ENCODE data around the gene ACTR5. TPM values are rescaled to one million over a fixed set of nuclear protein-coding genes. Genes with fewer than 3 reads are reported as not detected.

Gene ACTR5
- total RNA-seq: 1 to 10 TPM; 8.3 to 9.4 TPM

DNA sequence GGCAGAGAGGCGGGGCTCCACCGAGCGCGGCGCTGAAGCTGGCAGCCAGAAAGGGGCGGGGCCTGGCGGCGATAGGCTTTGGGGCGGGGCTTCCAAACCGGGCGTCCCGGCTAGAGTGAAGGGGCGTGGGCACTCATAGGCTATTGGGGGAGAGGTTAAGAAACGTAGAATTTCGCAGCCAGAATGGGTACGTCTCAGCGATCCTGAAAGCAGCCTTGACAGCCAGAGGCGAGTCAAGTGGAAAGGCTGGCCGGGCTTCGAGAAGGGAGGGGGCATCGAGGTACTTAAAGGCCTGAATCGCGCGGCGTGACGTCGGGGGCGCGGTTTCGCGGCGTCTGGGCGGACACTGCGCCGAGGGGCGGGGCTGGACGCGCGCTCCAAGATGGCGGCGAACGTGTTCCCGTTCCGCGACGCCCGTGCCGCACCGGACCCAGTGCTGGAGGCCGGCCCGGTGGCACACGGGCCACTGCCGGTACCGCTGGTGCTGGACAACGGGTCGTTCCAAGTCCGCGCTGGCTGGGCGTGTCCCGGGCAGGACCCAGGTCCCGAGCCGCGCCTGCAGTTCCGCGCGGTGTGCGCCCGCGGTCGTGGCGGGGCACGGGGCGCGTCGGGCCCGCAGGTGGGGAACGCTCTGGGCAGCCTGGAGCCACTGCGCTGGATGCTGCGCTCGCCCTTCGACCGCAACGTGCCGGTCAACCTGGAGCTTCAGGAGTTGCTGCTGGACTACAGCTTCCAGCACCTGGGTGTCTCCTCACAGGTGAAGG is at the start of gene ACTR5:
ACTR5 (plus strand) TSS at position 364 of the 764 bp plus-strand sequence; CDS start at position 383, 19 bp downstream.
- DNase-seq: peak; percentile 97
- Mint-ChIP-seq H3K4me1 (ENCODE audit: low read depth) (peaks cover 15% of the 10 kb centered on the region), H3K4me3 (peak within 1 kb of the TSS; percentile 97), H3K9me3 (no peaks in the 10 kb centered on the region), H3K27ac (peak within 1 kb of the TSS; percentile 93), H3K36me3 (ENCODE audit: low read depth) (peaks cover 8% of the 10 kb centered on the region), H3K27me3 (ENCODE audit: low read depth) (no peaks in the 10 kb centered on the region)
- intact Hi-C loops (cut with micrococcal nuclease): loop anchor here (1.0 to 10.0 kb wide), 7 partner anchors 17 to 303 kb away; partner anchors contain the start of genes DHX35 and FAM83D
- CTCF ChIA-PET: interaction anchor here (1.0 to 8.1 kb wide), 6 partner anchors 17 to 301 kb away, joined by 3 to 71 read pairs (median 12); no protein-coding TSS in a partner anchor

DNA sequence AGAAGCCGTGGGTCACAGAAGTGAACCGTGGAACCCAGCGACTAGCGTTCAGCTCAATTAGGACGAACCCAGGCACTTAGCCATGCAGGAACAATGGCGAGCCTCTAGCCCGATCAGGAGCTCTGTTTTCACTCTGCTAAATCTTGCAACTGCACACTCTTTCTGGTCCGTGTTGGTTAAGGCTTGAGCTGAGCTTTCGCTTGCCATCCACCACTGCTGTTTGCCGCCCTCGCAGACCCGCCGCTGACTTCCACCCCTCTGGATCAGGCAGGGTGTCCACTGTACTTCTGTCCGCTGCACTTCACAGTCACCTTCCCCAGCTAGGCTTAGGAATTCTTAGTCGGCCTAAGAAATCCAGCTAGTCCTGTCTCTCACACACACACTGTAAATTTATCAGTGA is 49.7 kb upstream of the ACTR5 start:
- no peaks in the 10 kb centered on the region for H3K36me3 Mint-ChIP-seq (ENCODE audit: low read depth)
- DNase-seq: no peak
- no peak overlapping the region for H3K4me3 Mint-ChIP-seq
- intact Hi-C loops (cut with micrococcal nuclease): no loop called here
- CTCF ChIA-PET: interaction anchor here (0.6 kb wide), 1 partner anchor 208 kb away, joined by 7 read pairs; no protein-coding TSS in a partner anchor
- no peaks in the 10 kb centered on the region for H3K4me1 Mint-ChIP-seq (ENCODE audit: low read depth)
- H3K27me3 Mint-ChIP-seq (ENCODE audit: low read depth): peaks cover 25% of the 10 kb centered on the region
- H3K9me3 Mint-ChIP-seq: no peaks in the 10 kb centered on the region
- no peak overlapping the region for H3K27ac Mint-ChIP-seq

DNA sequence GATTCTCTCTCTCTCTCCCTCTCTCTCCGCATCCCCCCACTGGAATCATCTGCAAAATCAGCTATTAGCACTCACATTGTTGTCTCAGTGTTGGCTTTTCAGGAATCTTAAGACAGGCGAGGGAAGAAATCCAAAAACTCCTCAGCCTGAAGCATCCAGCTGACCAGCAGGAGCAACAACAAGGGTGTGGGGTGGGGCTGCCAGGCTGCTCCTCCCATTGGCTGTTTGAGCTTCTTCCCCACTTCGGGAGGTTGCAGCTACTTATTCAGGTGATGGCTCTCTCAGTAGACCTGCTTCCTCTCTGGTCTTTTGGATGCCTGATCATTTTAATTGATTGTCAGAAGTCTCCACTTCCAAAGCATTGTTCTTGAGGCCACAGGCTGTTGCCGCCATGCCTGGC is 48.1 kb upstream of the ACTR5 start:
- CTCF ChIA-PET: no interaction called here
- H3K4me3 Mint-ChIP-seq: no peak overlapping the region
- no peaks in the 10 kb centered on the region for H3K36me3 Mint-ChIP-seq (ENCODE audit: low read depth)
- no peaks in the 10 kb centered on the region for H3K9me3 Mint-ChIP-seq
- no peaks in the 10 kb centered on the region for H3K4me1 Mint-ChIP-seq (ENCODE audit: low read depth)
- no peak overlapping the region for H3K27ac Mint-ChIP-seq
- intact Hi-C loops (cut with micrococcal nuclease): no loop called here
- H3K27me3 Mint-ChIP-seq (ENCODE audit: low read depth): peaks cover 21% of the 10 kb centered on the region
- DNase-seq: no peak

DNA sequence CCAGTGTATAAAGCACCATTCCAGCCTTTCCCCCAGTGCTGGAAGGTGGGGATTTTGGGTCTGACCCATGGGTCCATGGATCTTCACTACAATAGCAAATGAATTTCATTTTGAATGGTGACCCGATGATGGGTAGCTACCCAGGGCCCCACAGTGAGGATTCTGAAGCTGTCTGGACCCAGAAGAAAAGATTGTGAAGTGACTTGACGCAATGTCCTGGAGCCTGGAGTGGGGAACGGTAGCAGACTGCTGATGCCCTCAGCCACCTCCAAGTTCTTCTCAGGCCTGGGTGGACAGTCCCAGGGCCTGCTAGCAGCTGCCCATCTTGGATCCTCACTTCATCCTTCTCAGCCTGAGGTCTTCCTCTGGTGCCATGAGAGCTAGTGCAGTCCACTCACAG is 47.3 kb upstream of the ACTR5 start:
- Mint-ChIP-seq H3K4me3 (no peak overlapping the region), H3K36me3 (ENCODE audit: low read depth) (no peaks in the 10 kb centered on the region), H3K27me3 (ENCODE audit: low read depth) (peaks cover 18% of the 10 kb centered on the region), H3K9me3 (no peaks in the 10 kb centered on the region), H3K4me1 (ENCODE audit: low read depth) (no peaks in the 10 kb centered on the region), H3K27ac (no peak overlapping the region)
- CTCF ChIA-PET: no interaction called here
- no peak for DNase-seq
- intact Hi-C loops (cut with micrococcal nuclease): no loop called here

DNA sequence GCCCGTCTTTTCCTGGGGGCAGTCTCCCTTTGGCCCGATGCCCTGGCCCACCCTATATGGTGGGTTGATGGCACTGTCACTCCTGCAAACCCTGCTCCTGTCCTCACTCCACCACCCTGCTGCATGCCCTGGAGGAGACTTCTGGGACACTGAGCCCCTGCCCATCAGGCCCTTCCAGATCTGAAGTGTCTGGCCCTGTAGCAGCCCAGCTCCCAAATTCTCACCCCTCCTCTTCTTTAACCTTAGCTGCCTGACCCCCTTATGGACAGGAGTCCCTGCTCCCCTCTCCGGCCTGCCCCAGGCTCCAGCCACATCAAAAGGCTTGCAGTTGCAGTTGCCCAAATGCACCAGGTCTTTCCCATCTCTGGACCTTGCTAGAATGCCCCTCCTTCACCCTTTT is 44.7 kb upstream of the ACTR5 start:
- no peaks in the 10 kb centered on the region for H3K4me1 Mint-ChIP-seq (ENCODE audit: low read depth)
- no peaks in the 10 kb centered on the region for H3K9me3 Mint-ChIP-seq
- no peaks in the 10 kb centered on the region for H3K36me3 Mint-ChIP-seq (ENCODE audit: low read depth)
- H3K4me3 Mint-ChIP-seq: no peak overlapping the region
- no peak overlapping the region for H3K27ac Mint-ChIP-seq
- intact Hi-C loops (cut with micrococcal nuclease): no loop called here
- peaks cover 20% of the 10 kb centered on the region for H3K27me3 Mint-ChIP-seq (ENCODE audit: low read depth)
- CTCF ChIA-PET: no interaction called here
- no peak for DNase-seq

DNA sequence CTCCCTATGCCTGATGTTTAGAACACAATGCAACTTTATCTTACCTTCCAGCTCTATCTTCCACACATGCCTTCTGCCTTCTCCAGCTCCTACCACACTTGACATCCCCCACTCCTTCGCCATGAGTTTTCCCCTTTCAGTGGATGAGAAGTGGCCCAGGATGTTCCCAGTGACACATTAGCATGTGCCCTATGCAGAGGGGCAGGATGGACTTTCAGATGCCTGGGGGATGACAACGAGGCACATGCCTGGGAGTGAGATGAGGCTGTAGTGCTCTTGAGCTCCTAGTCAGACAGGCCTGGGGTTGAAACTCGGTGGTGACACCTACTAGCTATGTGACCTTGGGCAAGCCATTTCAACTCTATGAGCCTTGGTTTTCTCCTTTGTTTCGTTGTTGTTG is 44.1 kb upstream of the ACTR5 start:
- no peak for DNase-seq
- intact Hi-C loops (cut with micrococcal nuclease): no loop called here
- no peaks in the 10 kb centered on the region for H3K9me3 Mint-ChIP-seq
- H3K36me3 Mint-ChIP-seq (ENCODE audit: low read depth): no peaks in the 10 kb centered on the region
- H3K4me1 Mint-ChIP-seq (ENCODE audit: low read depth): no peaks in the 10 kb centered on the region
- H3K27ac Mint-ChIP-seq: no peak overlapping the region
- CTCF ChIA-PET: no interaction called here
- H3K4me3 Mint-ChIP-seq: no peak overlapping the region
- peaks cover 23% of the 10 kb centered on the region for H3K27me3 Mint-ChIP-seq (ENCODE audit: low read depth)

DNA sequence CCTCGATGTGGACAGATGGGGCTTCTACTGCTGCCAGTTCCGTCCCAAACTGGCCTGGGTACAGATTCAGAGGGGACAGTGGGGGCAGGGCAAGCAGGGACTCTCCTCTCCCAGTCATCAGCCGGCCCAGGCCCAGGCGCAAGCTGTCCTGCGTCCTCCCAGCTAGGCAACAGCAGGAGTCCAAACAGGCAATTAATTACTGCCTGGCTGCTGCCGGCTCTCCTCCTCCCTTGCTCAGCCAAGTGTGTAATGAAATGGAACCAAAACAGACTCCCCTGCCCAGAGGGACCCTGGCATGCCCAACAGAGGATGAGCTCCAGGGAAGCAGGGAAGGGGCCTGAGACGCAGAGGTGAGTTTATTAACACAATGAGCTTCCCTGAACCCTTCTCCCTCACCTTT is 41.8 kb upstream of the ACTR5 start:
- no peak for DNase-seq
- CTCF ChIA-PET: no interaction called here
- no peaks in the 10 kb centered on the region for H3K36me3 Mint-ChIP-seq (ENCODE audit: low read depth)
- no peak overlapping the region for H3K27ac Mint-ChIP-seq
- H3K4me1 Mint-ChIP-seq (ENCODE audit: low read depth): no peaks in the 10 kb centered on the region
- no peak overlapping the region for H3K4me3 Mint-ChIP-seq
- peaks cover 16% of the 10 kb centered on the region for H3K27me3 Mint-ChIP-seq (ENCODE audit: low read depth)
- intact Hi-C loops (cut with micrococcal nuclease): no loop called here
- H3K9me3 Mint-ChIP-seq: no peaks in the 10 kb centered on the region

DNA sequence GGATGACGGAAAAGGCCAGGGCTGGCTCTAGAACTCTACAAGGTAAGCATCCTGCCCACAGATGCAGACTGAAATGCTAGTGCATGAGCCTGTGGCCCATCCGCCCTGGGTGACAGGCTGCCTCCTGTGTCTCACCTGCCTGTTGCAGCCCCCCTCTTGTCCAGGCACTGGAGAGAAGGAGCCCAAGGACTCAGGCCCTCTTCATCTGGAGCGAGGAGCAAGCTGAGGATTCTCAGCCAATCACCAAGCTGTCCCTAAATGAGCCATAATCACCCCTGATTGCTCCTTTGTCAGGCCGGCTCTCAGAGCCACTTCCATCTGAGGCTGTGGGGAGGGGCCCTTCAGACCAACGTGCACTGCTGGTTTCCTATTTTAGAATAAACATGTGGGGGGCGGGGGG is 34.0 kb upstream of the ACTR5 start:
- H3K27ac Mint-ChIP-seq: no peak overlapping the region
- peaks cover 36% of the 10 kb centered on the region for H3K27me3 Mint-ChIP-seq (ENCODE audit: low read depth)
- H3K9me3 Mint-ChIP-seq: no peaks in the 10 kb centered on the region
- no peak overlapping the region for H3K4me3 Mint-ChIP-seq
- CTCF ChIA-PET: interaction anchor here (0.7 kb wide), 1 partner anchor 335 kb away, joined by 3 read pairs; no protein-coding TSS in a partner anchor
- H3K4me1 Mint-ChIP-seq (ENCODE audit: low read depth): no peaks in the 10 kb centered on the region
- no peaks in the 10 kb centered on the region for H3K36me3 Mint-ChIP-seq (ENCODE audit: low read depth)
- intact Hi-C loops (cut with micrococcal nuclease): no loop called here
- no peak for DNase-seq

DNA sequence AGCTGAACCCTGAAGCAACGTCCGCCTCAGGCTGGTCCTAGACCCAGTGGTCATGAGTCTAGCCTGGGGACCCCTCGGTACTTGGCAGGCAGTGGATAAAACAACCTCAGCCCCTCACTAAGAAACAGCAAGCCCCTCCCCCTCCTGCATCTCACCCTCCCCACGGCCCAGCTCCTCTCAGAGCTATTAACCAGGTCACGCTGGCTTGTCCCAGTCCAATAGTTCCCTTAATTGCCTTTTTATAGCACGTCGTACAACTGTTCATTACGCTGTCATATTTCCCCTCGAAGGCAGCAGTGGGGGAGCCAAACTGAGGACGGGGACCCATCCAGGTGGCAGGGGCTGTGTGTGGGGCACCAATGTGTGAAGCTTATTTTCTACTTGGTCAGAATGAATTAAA is 32.6 kb upstream of the ACTR5 start:
- H3K9me3 Mint-ChIP-seq: no peaks in the 10 kb centered on the region
- CTCF ChIA-PET: no interaction called here
- H3K36me3 Mint-ChIP-seq (ENCODE audit: low read depth): no peaks in the 10 kb centered on the region
- intact Hi-C loops (cut with micrococcal nuclease): no loop called here
- H3K27ac Mint-ChIP-seq: no peak overlapping the region
- peaks cover 45% of the 10 kb centered on the region for H3K27me3 Mint-ChIP-seq (ENCODE audit: low read depth)
- DNase-seq: no peak
- no peaks in the 10 kb centered on the region for H3K4me1 Mint-ChIP-seq (ENCODE audit: low read depth)
- no peak overlapping the region for H3K4me3 Mint-ChIP-seq

DNA sequence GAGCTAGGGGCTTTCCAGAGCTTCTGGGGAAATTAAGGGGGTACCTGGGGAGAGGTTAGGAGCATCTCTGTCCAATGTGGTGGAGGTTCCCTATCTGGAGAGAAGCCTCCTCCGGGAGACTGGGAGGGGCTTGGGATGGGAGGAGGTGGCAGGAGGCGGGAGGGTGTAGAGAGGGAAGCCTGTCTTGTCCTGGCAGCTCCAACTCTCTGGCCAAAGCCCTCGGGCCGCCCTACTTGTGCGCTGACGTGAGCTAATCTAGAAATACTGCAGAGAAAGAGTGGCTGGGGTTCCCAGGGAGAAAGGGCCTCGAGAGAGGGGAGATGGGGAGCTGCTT is 25.6 kb upstream of the ACTR5 start:
- no peak overlapping the region for H3K27ac Mint-ChIP-seq
- H3K36me3 Mint-ChIP-seq (ENCODE audit: low read depth): no peaks in the 10 kb centered on the region
- intact Hi-C loops (cut with micrococcal nuclease): no loop called here
- no peak for DNase-seq
- H3K4me3 Mint-ChIP-seq: no peak overlapping the region
- H3K9me3 Mint-ChIP-seq: no peaks in the 10 kb centered on the region
- CTCF ChIA-PET: interaction anchor here (0.6 to 1.5 kb wide), 4 partner anchors 10 to 170 kb away, joined by 3 to 4 read pairs (median 3); no protein-coding TSS in a partner anchor
- peaks cover 31% of the 10 kb centered on the region for H3K4me1 Mint-ChIP-seq (ENCODE audit: low read depth)
- H3K27me3 Mint-ChIP-seq (ENCODE audit: low read depth): peaks cover 80% of the 10 kb centered on the region

DNA sequence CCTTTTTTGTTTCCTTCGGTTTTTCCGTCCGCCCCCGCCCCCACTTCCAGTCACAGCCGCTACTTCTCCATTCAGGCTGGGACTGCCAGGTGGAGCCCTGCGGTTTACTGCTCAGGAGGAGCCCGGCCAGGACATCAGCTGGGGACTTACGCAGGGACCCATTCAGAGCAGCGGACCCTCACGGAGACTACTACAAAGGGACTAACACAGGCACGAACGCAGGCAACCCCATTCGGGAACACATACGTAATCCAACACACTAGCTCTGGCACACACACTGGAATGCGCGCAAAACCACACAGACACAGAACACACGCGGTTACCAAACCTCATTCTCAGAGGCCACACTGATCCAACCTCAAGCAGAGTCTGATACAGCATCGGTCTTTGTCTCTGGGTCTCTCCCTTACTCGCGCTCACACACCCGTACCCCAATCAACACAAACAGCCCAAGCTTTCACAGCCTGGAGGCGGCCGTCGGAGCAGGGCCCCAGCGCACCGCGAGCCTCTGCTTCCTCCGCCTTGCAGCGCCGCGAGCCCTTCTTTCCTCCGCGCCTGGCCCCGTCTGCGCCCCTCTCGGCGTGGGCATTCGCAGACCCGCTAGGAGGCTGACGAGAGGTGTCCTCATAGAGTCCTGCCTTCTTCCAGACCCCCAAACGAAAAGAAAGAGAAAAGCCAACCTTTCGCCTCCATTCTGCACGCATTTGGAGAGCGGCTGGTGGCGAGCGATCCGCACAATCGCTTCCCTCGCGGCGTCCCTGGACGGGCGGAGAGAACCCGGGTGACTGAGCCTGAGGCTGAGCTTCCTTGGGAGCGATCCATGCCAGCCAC is 25.0 kb upstream of the ACTR5 start:
- CTCF ChIA-PET: interaction anchor here (0.6 to 1.5 kb wide), 5 partner anchors 9 to 205 kb away, joined by 3 to 7 read pairs (median 3); no protein-coding TSS in a partner anchor
- Mint-ChIP-seq H3K4me1 (ENCODE audit: low read depth) (peaks cover 37% of the 10 kb centered on the region), H3K36me3 (ENCODE audit: low read depth) (no peaks in the 10 kb centered on the region), H3K9me3 (no peaks in the 10 kb centered on the region), H3K4me3 (peak overlapping the region; percentile 30), H3K27ac (no peak overlapping the region), H3K27me3 (ENCODE audit: low read depth) (peaks cover 80% of the 10 kb centered on the region)
- no peak for DNase-seq
- intact Hi-C loops (cut with micrococcal nuclease): no loop called here

DNA sequence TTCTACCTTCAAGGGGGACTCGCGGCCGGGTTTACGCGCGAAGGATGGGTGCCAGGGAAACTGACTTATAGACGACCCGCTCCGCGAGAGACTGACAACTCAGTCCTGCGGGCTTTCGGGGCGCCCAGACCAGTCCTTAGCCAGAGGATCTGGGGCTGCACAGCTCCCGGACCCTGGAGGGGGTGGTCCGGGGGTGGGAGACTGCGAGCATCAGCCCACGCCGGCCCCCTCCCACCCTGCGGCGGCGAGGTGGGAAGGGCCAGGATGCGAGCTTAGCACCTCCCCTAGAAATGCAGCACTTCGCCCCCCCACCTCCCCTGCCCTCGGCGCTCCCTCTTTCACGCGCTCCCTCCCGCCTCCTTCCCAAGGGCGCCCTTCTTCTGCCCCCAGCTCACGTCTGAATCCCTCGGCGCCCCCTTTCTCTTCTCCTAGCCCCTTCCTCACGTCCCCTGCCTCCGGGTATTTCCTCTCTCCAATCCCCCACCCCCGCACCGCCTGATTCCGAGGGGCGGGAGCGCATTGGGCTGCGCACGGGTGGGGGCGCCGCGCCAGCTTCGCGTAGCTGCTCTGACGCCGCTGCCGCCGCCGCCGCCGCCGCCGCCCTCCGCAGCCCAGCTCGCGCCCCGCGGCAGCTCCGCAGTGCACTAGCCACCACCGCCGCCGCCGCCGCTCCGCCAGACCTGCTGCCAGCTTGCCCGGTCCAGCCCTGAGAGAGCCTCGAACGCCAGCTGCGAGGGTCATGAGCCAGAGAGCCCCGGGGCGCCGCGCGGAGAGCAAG is 24.2 kb upstream of the ACTR5 start, which contains the start of gene SLC32A1:
SLC32A1 (plus strand) TSS at position 639 of the 778 bp plus-strand sequence. CDS start 239 bp downstream, outside the sequence.
- CTCF ChIA-PET: interaction anchor here (0.7 to 3.1 kb wide), 6 partner anchors 8 to 205 kb away, joined by 3 to 22 read pairs (median 6); no protein-coding TSS in a partner anchor
- peak within 1 kb of the TSS; percentile 30 for H3K4me3 Mint-ChIP-seq
- H3K36me3 Mint-ChIP-seq (ENCODE audit: low read depth): no peaks in the 10 kb centered on the region
- H3K27ac Mint-ChIP-seq: no peak within 1 kb of the TSS
- peaks cover 83% of the 10 kb centered on the region for H3K27me3 Mint-ChIP-seq (ENCODE audit: low read depth)
- peak; percentile 13 for DNase-seq
- peaks cover 40% of the 10 kb centered on the region for H3K4me1 Mint-ChIP-seq (ENCODE audit: low read depth)
- intact Hi-C loops (cut with micrococcal nuclease): no loop called here
- no peaks in the 10 kb centered on the region for H3K9me3 Mint-ChIP-seq

Data from activated naive CD4-positive, alpha-beta T cell treated with anti-CD3 and anti-CD28 coated beads for 36 hours (primary cell).